ENCODE data around the gene FHOD3. TPM values are rescaled to one million over a fixed set of nuclear protein-coding genes. Genes with fewer than 3 reads are reported as not detected.

The FHOD3 gene
- total and polyA plus RNA-seq, 5 experiments from 2014 or later: not detected

- Mint-ChIP-seq H3K36me3 (no peaks in the 10 kb centered on the region), H3K27ac (no peak overlapping the region), H3K4me3 (no peak overlapping the region), H3K9me3 (no peaks in the 10 kb centered on the region), H3K4me1 (no peaks in the 10 kb centered on the region), H3K27me3 (peaks cover 7 to 37% (median 20%) of the 10 kb centered on the region in 5 donors)
- POLR2A ChIA-PET: no interaction called here
- ATAC-seq: no peak
- DNase-seq: no peak
Observed at GRCh38 chr18:36419900-36420531, 122.5 kb downstream of the FHOD3 start.

- no peak overlapping the region for H3K4me3 Mint-ChIP-seq
- no peaks in the 10 kb centered on the region for H3K4me1 Mint-ChIP-seq
- H3K27ac Mint-ChIP-seq: no peak overlapping the region
- H3K27me3 Mint-ChIP-seq: peaks cover 7 to 35% (median 18%) of the 10 kb centered on the region in 5 donors
- ATAC-seq: no peak
- no peaks in the 10 kb centered on the region for H3K36me3 Mint-ChIP-seq
- POLR2A ChIA-PET: no interaction called here
- no peaks in the 10 kb centered on the region for H3K9me3 Mint-ChIP-seq
- no peak for DNase-seq
Observed at GRCh38 chr18:36420826-36421225, 123.3 kb downstream of the FHOD3 start.

GRCh38 chr18:36424741-36425142, 127.2 kb downstream of the FHOD3 start:
- ATAC-seq (no peak), DNase-seq (no peak)
- Mint-ChIP-seq H3K27me3 (peaks cover 6 to 27% (median 24%) of the 10 kb centered on the region in 5 donors), H3K4me3 (no peak overlapping the region), H3K27ac (no peak overlapping the region), H3K4me1 (no peaks in the 10 kb centered on the region), H3K9me3 (peaks cover 0 to 2% (median 0%) of the 10 kb centered on the region in 9 donors), H3K36me3 (no peaks in the 10 kb centered on the region)
- POLR2A ChIA-PET: no interaction called here

GRCh38 chr18:36427369-36427768, 129.9 kb downstream of the FHOD3 start:
- POLR2A ChIA-PET: no interaction called here
- Mint-ChIP-seq H3K4me3 (no peak overlapping the region), H3K36me3 (no peaks in the 10 kb centered on the region), H3K9me3 (peaks cover 0 to 2% (median 0%) of the 10 kb centered on the region in 9 donors), H3K27me3 (peaks cover 7 to 27% (median 25%) of the 10 kb centered on the region in 5 donors), H3K4me1 (no peaks in the 10 kb centered on the region), H3K27ac (no peak overlapping the region)
- ATAC-seq (no peak), DNase-seq (no peak)

- no peak overlapping the region for H3K4me3 Mint-ChIP-seq
- DNase-seq: no peak
- ATAC-seq: no peak
Observed at GRCh38 chr18:36427831-36428230, 130.3 kb downstream of the FHOD3 start.

GRCh38 chr18:36428431-36429029, 131.0 kb downstream of the FHOD3 start:
- peaks cover 0 to 2% (median 0%) of the 10 kb centered on the region in 9 donors for H3K9me3 Mint-ChIP-seq
- H3K27ac Mint-ChIP-seq: no peak overlapping the region
- no peak overlapping the region for H3K4me3 Mint-ChIP-seq
- peaks cover 5 to 27% (median 22%) of the 10 kb centered on the region in 5 donors for H3K27me3 Mint-ChIP-seq
- H3K4me1 Mint-ChIP-seq: no peaks in the 10 kb centered on the region
- POLR2A ChIA-PET: no interaction called here
- no peak for DNase-seq
- H3K36me3 Mint-ChIP-seq: no peaks in the 10 kb centered on the region
- no peak for ATAC-seq

More at GRCh38 chr18:36427831-36428230, 130.3 kb downstream of the FHOD3 start:
- Mint-ChIP-seq H3K27ac (no peak overlapping the region), H3K36me3 (no peaks in the 10 kb centered on the region), H3K27me3 (peaks cover 7 to 28% (median 27%) of the 10 kb centered on the region in 5 donors), H3K4me1 (no peaks in the 10 kb centered on the region), H3K9me3 (peaks cover 0 to 2% (median 0%) of the 10 kb centered on the region in 9 donors)
- POLR2A ChIA-PET: no interaction called here

GRCh38 chr18:36432880-36433555, 135.5 kb downstream of the FHOD3 start:
- DNase-seq (no peak), ATAC-seq (no peak)
- H3K27me3 Mint-ChIP-seq: peaks cover 3 to 12% (median 8%) of the 10 kb centered on the region in 5 donors
- no peak overlapping the region for H3K27ac Mint-ChIP-seq
- POLR2A ChIA-PET: no interaction called here
- H3K36me3 Mint-ChIP-seq: no peaks in the 10 kb centered on the region
- no peaks in the 10 kb centered on the region for H3K9me3 Mint-ChIP-seq
- H3K4me3 Mint-ChIP-seq: no peak overlapping the region
- no peaks in the 10 kb centered on the region for H3K4me1 Mint-ChIP-seq

- no peak overlapping the region for H3K27ac Mint-ChIP-seq
- no peak for DNase-seq
- H3K4me3 Mint-ChIP-seq: no peak overlapping the region
- H3K4me1 Mint-ChIP-seq: no peaks in the 10 kb centered on the region
- no peak for ATAC-seq
- POLR2A ChIA-PET: no interaction called here
- peaks cover 13 to 27% (median 17%) of the 10 kb centered on the region in 5 donors for H3K27me3 Mint-ChIP-seq
- no peaks in the 10 kb centered on the region for H3K36me3 Mint-ChIP-seq
- H3K9me3 Mint-ChIP-seq: no peaks in the 10 kb centered on the region
Observed at GRCh38 chr18:36436387-36436786, 138.9 kb downstream of the FHOD3 start.

- ATAC-seq (no peak), DNase-seq (no peak)
- POLR2A ChIA-PET: no interaction called here
- no peak overlapping the region for H3K4me3 Mint-ChIP-seq
- H3K27ac Mint-ChIP-seq: no peak overlapping the region
- H3K9me3 Mint-ChIP-seq: no peaks in the 10 kb centered on the region
- H3K27me3 Mint-ChIP-seq: peaks cover 15 to 29% (median 17%) of the 10 kb centered on the region in 5 donors
- no peaks in the 10 kb centered on the region for H3K36me3 Mint-ChIP-seq
- H3K4me1 Mint-ChIP-seq: no peaks in the 10 kb centered on the region
Observed at GRCh38 chr18:36440614-36441013, 143.1 kb downstream of the FHOD3 start.

- no peaks in the 10 kb centered on the region for H3K9me3 Mint-ChIP-seq
- H3K27ac Mint-ChIP-seq: no peak overlapping the region
- no peaks in the 10 kb centered on the region for H3K36me3 Mint-ChIP-seq
- H3K4me3 Mint-ChIP-seq: no peak overlapping the region
- POLR2A ChIA-PET: no interaction called here
- no peaks in the 10 kb centered on the region for H3K4me1 Mint-ChIP-seq
- ATAC-seq: no peak
- DNase-seq: no peak
- peaks cover 15 to 29% (median 17%) of the 10 kb centered on the region in 5 donors for H3K27me3 Mint-ChIP-seq
Observed at GRCh38 chr18:36441426-36442240, 144.1 kb downstream of the FHOD3 start.

- ATAC-seq (no peak), DNase-seq (no peak)
- H3K36me3 Mint-ChIP-seq: no peaks in the 10 kb centered on the region
- H3K27ac Mint-ChIP-seq: no peak overlapping the region
- H3K4me1 Mint-ChIP-seq: no peaks in the 10 kb centered on the region
- no peaks in the 10 kb centered on the region for H3K9me3 Mint-ChIP-seq
- H3K27me3 Mint-ChIP-seq: peaks cover 15 to 29% (median 17%) of the 10 kb centered on the region in 5 donors
- no peak overlapping the region for H3K4me3 Mint-ChIP-seq
- POLR2A ChIA-PET: no interaction called here
Observed at GRCh38 chr18:36442717-36443116, 145.2 kb downstream of the FHOD3 start.

- POLR2A ChIA-PET: no interaction called here
- H3K9me3 Mint-ChIP-seq: no peaks in the 10 kb centered on the region
Observed at GRCh38 chr18:36446059-36446458, 148.5 kb downstream of the FHOD3 start.

More at GRCh38 chr18:36446059-36446458, 148.5 kb downstream of the FHOD3 start:
- no peak for DNase-seq
- H3K27me3 Mint-ChIP-seq: peaks cover 3 to 18% (median 5%) of the 10 kb centered on the region in 5 donors
- H3K4me1 Mint-ChIP-seq: no peaks in the 10 kb centered on the region
- ATAC-seq: no peak
- no peak overlapping the region for H3K4me3 Mint-ChIP-seq
- H3K27ac Mint-ChIP-seq: no peak overlapping the region
- H3K36me3 Mint-ChIP-seq: no peaks in the 10 kb centered on the region

Measured in naive thymus-derived CD8-positive, alpha-beta T cell (primary cell).